Hematopoietic multipotent progenitor cell treated with erythropoietin and hydrocortisone succinate and interleukin-3 and kit ligand, for 8 days (in vitro differentiated cells): ENCODE measurements around the gene FOXRED1.
A peak's percentile ranks its signal among the peaks of the same experiment; 100 is the strongest.

Source experiments
- DNase-seq: peaks from one replicate; pipeline ENCODE4 v3.0.0-alpha.2; 2015

FOXRED1 gene

GRCh38 chr11:126313826-126314225, 44.9 kb downstream of the FOXRED1 start:
- no peak for DNase-seq

GRCh38 chr11:126317432-126317755, 48.4 kb downstream of the FOXRED1 start:
- no peak for DNase-seq

- no peak for DNase-seq
Observed at GRCh38 chr11:126317756-126318573, 49.0 kb downstream of the FOXRED1 start.

GRCh38 chr11:126318574-126319373, 49.8 kb downstream of the FOXRED1 start:
- DNase-seq, result peak; percentile 21

- DNase-seq, result no peak
Observed at GRCh38 chr11:126319374-126319740, 50.4 kb downstream of the FOXRED1 start.

- DNase-seq, result no peak
Observed at GRCh38 chr11:126322996-126323395, 54.0 kb downstream of the FOXRED1 start.

GRCh38 chr11:126327281-126328000, 58.5 kb downstream of the FOXRED1 start:
- DNase-seq, result no peak
